ENCODE results near the gene KCNJ10.

The KCNJ10 gene

DNA sequence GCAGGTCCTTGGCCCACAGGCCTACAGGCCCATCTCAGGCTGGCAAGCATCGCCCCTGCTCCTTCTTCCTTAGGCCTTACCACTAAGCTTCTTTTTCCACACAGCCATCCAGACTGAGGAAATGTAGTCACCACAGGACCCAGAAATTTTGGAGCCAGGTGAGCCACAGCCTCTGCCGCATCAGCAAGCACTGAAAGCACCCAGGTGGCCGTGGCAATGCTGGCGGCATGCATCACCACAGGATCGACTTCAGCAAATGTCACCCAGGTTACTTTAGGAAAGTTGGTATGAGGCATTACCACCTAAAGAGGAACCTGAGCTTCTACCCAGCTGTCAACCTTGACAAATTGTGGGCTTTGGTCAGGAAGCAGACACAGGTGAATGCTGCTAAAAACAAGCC lies 49.8 kb downstream of the KCNJ10 start:
- DNase-seq = no peak

DNA sequence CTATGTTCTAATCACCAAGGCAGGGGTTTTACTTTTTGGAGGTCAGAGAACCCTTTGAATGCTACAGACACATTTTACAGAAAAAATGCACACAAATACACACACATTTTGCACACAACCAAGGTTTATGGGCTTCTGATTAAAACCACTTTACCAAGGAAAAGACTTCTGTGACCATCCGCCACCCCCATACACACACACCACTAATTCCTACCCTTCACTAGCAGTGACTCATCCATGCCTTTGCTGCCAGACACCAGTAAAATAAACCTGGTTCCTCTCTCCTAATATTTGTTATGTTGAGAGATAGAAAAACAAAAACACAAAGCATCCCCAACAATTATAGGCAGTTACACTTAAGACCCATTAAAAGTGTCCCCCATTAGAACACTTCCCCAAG lies 51.1 kb downstream of the KCNJ10 start:
- DNase-seq = no peak

DNA sequence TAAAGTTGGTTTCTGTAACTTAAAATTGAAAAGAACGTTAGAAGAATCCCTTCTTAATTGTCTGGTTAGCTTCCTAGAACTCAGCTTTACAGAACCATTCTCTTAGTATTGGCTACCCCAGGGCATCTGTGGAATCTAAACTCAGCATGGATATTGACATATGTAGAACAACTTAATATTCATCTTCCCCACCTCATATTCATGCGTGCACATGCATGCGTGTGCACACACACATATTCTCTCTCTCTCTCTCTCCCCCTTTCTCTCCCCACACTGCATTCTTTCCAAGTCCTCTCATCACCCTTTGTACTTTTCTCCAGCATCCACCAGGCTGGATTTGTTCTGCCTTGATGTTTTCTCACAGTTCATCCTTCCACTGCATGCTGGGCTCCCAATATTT lies 51.6 kb downstream of the KCNJ10 start:
- DNase-seq = no peak

DNA sequence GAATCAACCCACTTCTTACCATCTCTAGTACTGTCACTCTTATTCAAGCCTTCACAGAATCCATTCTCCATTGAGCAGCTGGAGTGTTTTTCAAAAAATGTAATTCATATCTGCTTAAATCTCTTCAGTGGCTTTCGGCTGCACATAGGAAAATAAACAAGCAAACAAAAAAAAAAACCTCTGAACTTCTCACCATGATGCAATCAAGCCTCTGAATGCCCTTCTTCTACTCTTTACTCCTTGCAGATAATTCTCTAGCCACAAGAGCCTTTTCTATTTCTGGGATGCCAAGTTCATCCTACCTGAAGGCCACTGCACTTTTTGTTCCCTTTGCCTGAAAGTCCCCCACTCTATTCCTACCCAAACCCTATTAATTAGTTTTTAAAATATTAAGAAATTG lies 52.4 kb downstream of the KCNJ10 start:
- DNase-seq = no peak

DNA sequence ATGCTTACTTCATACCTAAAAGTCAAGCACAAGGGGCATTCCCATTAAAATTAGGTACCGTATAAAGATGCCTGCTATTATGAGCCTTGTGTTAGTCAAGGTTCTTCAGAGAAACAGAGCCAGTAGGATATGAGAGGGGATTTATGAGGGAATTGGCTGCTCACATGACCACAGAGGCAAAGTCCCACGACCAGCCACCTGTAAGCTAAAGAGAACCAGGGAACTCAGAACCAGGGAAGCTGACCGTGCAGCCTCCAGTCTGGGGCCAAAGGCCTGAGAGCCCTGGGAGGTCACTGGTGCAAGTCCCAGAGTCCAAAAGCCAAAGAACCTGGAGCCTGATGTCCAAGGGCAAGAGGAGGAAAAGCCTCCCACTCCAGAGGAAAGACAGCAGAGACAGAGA lies 58.2 kb downstream of the KCNJ10 start:
- DNase-seq = no peak

DNA sequence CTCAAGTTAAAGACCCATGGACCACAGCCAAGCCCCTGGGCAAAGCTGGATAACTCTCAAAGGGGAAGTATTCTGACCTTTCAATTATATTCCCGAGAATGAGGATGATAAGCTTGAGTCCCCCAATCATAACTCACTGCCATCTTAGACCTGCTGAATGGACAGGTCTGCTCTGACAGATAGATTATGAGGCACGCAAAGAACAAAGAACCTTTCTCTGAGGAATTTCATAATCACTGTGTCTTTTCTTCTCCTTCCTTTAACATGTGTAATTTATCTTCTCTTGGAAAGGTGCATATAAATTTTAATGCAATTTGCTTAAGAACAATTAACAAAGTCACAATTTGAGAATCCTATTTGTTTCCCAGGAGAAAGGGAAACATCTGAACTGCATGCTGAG lies 60.2 kb downstream of the KCNJ10 start:
- DNase-seq = no peak

DNA sequence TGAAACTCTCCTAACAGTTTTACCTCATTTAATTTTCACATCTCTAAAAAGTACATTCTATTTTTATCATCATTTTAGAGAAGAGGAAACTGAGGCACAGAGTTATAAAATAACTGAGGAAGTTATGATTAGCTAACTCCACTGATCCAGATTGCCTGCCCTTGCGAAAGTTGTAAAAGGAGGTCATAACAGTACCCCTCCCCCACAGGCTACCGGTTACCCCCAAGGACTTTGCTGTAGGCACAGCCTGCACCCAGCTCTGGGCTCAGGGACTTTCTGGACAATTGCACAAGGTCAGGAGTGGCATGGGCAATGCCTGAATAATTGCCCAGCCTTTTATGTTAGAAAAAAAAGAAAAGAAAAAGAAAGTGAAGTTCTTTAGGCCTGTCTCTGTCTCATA lies 60.9 kb downstream of the KCNJ10 start:
- no peak for DNase-seq

DNA sequence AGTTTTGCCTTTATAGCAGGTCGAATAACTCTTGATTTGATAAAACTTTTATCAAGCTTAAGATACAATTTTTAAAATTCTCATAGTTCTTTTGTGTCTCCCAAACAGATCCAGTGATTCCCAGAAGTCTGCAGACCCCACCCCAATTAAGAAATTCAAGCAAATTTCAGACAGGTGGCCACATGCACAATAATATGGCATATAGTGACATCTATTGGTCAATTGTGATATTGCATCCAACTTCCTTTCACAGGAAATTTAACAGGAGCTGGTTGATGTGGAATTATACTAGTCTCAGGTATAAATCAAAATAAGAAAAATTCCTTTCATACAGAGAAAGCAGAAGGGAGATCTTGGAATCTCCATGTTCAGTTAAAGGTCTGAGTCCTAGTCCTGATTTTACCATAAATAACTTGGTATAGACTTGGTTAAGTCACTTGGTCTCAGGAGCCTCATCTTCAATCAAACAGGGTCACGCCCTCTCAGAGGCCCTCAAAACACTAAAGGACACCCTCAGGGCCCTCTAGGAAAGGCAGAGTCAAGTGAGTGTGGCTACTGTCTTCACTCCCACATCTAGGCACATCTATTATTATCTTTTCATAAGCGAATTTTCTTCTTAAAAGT lies 62.3 kb downstream of the KCNJ10 start:
- DNase-seq = peak; percentile 1

DNA sequence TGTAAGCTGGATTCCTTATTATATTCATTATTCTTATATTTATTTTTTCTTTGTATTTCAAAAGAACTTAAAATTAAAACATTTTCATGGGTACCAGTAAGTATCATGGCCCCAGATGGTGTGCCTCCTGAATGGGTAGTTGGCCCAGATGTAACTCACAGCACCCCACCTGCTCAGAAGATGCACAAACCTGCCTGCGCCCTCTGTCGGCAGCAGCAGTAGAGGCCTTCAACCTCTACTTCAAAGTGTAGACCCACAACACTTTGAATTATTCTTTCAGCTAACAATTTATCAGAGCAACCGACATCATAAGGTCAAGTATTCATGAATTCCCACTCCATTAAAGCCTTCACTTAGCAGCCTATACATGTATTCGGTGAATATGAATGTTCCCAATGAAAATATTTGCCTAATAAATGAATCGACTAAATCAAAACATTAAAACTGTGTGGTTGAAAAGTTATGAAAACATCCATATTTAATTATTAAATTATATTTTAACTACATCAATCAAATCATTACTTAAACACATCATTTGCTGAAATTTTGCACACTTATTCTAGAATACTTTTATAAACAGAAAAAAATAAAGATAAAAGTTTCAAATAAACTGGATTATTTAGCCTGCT lies 63.5 kb downstream of the KCNJ10 start:
- peak; percentile 59 for DNase-seq

DNA sequence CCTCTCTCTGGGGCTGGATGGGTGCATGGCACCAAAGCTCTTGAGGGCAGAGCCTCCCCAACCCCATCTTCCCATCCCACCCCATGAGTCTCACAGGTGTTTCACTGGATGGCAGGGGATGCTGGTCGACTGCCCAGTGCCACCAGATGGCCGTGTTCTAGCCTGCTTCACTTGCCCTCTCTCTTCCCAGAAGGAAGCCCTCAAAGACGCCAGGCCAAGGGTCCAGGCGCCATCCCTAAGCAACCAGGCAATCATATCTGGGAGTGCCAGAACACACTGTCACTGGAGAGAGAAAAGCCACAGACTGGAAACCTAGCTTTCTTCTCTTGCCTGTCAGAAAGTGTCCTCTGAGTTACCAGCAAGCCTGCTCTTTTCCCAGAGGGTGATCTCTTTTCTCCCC lies 64.9 kb downstream of the KCNJ10 start:
- no peak for DNase-seq

DNA sequence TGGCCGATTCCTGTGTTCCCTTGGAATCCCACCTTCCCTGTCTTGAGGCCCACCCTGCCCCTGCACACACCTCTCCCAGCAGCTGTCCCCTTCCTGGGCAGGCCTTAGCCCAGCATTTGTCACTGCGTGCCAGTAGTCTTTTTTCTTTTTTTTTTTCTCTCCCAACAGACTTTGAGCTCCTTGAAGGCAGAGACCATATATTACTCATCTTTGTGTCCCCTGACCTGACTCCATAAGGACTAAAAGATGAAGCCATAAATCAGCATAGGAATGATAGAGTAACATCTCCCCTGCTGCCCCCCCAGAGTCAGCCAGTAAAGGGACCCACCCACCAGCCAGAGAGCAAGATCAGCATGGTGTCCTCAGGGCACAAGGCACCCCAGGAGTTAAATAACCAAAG lies 65.5 kb downstream of the KCNJ10 start:
- no peak for DNase-seq

DNA sequence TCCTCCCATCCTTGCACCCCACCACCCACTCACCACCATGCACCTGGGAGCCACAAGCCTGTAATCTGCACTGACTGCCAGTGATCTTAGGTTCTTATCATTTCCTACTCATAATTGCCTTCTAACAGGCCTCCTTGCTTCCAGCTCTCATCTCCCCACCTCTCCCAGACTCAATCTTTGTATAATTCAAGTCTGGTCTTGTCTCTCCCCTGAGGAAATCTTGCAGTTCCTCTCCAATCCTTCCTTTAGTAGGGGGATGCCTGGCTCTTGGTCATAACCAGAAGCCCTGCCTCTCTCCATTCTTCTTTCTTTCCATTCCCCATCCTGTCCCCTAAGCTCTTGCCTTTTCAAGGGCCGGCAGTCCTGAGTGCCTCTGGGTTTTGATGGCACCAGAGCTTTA lies 66.0 kb downstream of the KCNJ10 start:
- DNase-seq = no peak

DNA sequence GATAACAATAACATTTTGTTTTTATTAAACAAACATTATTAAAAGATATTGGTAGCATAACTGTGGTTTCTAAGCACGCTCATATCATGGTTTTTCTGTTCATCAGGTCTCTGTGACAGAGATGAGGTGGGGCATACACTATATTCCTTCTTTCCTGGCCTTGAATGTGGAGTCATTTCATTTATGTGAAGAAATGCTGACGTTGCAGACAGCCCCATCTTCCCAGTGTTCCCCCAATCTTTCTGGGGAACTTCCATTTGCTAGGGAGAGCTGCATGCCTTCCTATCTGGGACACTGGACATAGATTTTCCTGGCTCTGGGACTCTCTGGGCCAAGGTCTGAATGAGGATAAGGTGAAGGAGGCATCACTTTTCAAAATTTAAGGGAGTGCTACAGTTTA lies 68.5 kb downstream of the KCNJ10 start:
- DNase-seq = no peak

DNA sequence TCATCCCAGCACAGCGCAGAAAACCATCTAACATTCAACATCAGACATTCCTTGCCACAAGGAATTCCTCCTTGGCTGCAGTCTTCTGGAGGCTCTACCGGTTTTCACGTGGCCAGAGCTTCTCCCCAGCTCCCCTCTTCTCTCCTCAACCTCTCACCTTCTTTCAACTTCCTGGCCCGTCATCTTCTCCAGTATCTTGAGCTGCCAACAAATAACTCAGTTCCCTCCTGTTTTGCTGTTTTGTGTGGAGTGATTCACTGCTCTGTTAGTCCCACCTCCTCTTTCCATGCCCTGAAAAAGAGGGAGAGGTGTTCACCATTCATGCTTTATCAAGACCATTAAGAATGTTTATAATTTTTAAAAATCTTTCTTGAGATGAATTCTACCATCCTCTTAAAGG lies 70.8 kb downstream of the KCNJ10 start:
- no peak for DNase-seq

DNA sequence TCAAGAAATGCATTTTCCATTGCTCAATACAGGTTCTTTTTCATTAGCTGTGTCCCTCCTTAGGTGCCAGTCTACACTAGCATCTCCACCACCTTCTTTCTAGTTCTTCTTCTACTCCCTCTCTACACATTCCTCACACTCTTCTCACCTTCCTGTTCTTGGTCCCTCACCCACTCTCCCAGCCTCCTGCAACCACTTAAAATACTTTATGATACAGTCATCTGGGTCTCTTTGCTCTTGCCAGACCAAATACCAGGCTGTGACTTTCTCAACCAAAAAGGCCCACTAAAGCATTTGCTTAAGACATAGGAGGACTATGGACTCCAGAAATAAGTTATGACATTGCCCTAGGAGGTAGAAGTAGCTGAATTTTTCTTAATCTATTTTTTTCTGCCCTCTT lies 73.3 kb downstream of the KCNJ10 start:
- no peak for DNase-seq

DNA sequence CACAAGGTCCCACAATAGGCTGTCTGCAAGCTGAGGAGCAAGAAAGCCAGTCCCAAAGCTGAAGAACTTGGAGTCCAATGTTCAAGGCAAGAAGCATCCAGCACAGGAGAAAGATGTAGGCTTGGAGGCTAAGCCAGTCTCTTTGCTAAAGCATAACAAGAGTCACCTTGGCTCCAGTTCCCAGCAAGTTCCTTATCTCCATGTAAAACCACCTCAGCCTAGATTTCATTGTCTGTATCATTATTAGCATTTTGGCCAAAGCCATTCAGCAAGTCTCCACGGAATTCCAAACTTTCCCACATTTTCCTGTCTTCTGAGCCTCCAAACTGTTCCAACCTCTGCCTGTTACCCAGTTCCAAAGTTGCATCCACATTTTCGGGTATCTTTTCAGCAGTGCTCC lies 75.1 kb downstream of the KCNJ10 start:
- no peak for DNase-seq

DNA sequence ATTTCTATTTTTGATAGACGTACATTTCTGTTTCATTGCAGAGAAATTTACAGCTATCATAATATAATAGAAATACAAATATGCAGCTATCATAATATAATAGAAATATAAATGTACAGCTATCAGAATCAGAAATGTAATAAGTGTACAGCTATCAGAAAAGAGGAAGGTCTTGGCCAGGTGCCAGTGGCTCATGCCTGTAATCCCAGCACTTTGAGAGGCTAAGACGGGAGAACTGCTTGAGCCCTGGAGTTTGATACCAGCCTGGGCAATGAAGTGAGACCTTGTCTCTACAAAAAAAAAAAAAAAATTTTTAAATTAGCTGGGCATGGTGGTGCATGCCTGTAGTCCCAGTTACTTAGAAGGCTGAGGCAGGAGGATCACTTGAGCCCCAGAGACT lies 76.0 kb downstream of the KCNJ10 start:
- no peak for DNase-seq

DNA sequence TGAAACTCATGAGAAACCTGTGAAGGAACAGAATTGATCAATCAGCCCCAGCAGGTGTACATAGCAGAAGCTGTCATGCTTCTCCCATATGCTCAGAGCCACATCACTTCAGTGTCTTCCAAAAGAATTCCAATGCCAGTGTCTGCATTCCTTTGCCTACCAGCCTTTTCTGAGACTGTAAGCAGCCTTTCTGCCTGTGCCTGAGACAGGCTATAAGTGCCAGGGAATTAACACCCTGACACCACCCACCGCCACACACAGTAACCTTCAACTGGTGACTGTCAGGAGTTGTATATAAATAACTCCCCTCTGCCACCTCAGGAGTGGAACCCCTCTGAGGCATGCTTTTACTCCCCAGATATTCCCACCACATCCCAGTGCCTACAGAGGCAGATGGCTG lies 77.8 kb downstream of the KCNJ10 start:
- DNase-seq = no peak

DNA sequence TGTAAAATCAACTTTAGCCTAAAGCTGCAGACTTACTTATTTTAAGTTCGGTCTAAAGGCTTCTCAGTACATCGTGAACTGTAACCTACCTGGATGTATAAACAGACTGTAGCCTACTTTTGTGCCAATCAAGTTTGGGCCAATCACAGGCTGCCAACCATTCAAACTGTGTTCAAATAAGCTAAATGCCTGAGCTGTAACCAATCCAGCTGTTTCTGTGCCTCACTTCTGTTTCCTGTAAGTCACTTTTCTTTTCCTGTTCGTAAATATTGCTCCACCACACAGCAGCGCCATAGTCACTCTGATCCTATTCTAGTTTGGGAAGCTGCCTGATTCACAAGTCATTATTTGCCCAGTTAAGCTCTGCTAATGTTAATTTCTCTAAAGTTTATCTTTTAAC lies 78.4 kb downstream of the KCNJ10 start:
- DNase-seq = no peak

DNA sequence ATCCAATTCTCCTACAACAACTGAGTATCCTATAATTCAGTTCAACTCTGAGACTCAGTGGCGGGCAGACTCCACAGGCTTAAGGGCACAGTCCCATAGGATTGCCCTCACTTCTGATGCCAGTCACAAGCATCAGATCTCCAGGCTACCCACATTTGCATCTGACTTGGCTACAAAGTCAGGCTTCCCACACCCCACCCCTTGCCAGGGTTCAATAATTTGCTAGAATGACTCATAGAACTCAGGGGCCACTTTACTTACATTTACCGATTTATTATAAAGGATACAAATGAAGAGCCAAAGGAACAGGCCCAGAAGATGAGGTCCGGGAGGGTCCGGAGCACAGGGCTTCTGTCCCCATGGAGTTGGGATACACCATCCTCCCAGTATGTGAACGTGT lies 80.0 kb downstream of the KCNJ10 start:
- DNase-seq = no peak

DNA sequence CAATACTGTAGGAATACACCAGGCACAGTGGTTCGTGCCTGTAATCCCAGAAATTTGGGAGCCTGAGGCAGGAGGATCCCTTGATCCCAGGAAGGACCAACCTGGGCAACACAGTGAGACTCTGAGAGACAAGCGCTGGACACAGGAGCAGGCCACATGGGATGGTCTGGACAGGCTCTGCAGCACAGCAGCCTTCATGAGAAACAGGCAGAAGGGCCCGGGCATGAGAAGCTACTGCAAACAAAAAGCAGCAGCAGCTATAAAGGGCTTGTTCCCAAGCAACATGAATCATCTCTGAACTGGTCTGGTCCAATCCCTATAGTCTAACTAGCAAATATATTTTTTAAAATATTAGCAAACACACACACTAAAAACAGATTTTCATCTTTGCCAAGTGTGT lies 80.4 kb downstream of the KCNJ10 start:
- no peak for DNase-seq

DNA sequence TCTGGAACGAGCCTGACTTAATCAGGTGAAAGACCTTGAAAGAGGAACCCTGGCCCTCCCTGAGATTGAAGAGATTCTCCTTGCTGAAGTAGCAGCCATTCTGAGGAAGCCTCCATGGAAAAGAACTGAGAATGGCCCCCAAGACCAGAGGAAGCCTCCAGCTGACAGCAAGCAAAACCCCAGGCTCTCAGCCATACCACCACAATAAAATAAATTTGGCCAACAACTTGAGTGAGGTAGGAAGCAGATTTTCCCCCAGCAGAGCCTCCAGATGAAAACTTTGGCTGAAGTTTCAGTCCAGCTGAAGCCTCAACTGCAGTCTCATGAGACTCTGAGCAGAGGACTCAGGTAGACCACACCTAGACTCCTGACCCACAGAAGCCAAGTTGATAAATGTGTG lies 82.0 kb downstream of the KCNJ10 start:
- no peak for DNase-seq

DNA sequence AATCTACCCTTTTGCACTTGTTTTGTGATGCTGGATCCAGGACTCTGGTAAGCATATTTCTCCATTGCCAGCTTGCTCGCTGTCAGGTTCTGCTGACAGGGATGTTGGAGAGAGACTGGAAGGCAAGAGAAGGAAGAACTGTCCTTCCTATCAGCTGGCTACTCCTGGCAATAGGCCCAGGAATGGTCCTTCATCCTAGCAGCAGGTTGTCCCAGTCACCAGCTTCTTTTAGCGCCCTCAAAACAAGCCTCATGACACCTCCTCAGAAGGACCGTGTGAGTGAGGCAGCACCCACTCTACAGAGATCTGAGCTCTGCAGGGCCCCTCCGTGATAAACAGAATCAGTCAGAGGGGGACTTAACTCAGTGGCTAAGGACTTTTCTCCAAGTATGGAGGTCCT lies 82.8 kb downstream of the KCNJ10 start:
- DNase-seq = no peak

DNA sequence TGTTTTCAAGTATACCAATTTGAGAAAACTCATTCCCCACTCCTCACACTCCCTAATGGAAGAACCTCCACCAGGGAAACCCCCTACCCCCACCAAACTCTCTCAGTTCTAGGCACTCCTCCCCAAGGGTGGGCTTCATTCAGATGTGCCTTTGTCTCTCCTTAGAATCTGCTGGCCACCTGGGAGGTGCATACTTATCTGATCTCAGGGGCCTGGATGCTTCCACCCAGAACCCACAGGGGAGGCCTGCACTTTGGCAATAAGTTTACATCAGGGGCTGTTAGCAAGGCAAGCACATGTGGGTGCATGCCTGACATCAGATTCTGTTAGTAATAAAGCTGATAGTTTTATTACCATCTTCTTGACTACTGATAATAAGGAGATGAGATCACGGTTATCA lies 83.4 kb downstream of the KCNJ10 start:
- no peak for DNase-seq

DNA sequence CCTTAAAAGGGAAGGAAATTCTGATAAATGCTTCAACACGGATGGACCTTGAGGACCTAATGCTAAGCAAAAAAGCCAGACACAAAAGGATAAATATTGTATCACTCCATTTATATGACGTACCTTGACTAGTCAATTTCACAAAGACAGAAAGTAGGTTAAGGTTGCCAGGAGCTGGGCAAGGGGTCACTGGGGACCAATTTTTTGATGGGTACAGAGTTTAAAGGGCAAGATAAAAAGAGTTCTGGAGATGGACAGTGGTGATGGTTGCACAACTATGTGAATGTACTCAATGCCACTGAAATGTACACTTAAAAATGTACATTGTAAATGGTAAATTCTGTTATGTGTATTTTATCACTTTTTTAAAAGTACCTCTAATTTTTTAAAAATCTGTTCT lies 83.9 kb downstream of the KCNJ10 start:
- DNase-seq = no peak

DNA sequence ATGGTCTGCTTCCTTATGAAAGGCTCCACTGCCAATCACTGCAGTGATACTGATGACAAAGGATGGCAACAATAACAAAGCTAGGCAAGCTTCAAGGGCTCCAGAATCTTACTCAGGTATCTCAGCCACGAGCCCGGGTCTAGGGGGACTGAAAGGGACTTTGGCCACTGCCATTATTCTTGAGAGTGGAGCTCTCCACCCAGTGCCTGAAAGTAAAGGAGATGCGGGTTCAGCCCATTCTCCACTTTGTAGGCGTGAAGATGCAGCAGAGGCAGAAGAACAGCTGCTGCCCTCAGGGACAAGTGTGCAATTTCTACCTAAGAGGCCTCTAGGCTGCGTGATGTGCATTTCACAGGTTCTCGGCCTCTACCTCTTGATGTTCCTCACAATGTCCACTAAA lies 84.5 kb downstream of the KCNJ10 start:
- no peak for DNase-seq

All from NCI-H2029 (cell line).